Heart right ventricle (tissue), 16 donors: Measurements from ENCODE around the gene VSNL1. TPM values are rescaled to one million over a fixed set of nuclear protein-coding genes. Genes with fewer than 3 reads are reported as not detected.

Experiments used
- ATAC-seq, 8 donors: fragments of 200-7000 bp; cut with Tn5 transposase; one replicate each; pipeline ENCODE4 v1.9.1; 2020; ENCODE audit warnings: mild to moderate bottlenecking in 8 of 8, moderate library complexity in 8 of 8, moderate number of reproducible peaks in 1 of 8
- DNase-seq, 2 donors: peaks; one replicate each; pipeline ENCODE4 v3.0.0-alpha.2; 2020
- H3K27ac ChIP-seq, 10 donors: fragments of 200-600 bp; sonication (generic) in 2 of 10; one replicate each; pipeline versions ENCODE4 v1.5.0 to v1.8.0; 2020 to 2022; ENCODE audit warnings: mild to moderate bottlenecking in 3 of 10
- H3K27me3 ChIP-seq, 7 donors: fragments of 200-600 bp; one replicate each; pipeline ENCODE4 v1.8.0; 2021 to 2022; ENCODE audit warnings: mild to moderate bottlenecking in 2 of 7
- H3K36me3 ChIP-seq, 9 donors: fragments of 200-600 bp; sonication (generic) in 1 of 9; one replicate each; pipeline versions ENCODE4 v1.5.0 to v1.8.0; 2020 to 2022; ENCODE audit warnings: mild to moderate bottlenecking in 2 of 9
- H3K4me1 ChIP-seq, 9 donors: fragments of 200-600 bp; sonication (generic) in 1 of 9; one replicate each; pipeline versions ENCODE4 v1.5.0 to v1.8.0; 2020 to 2022; ENCODE audit warnings: mild to moderate bottlenecking in 4 of 9
- H3K4me3 ChIP-seq, 10 donors: fragments of 200-600 bp; sonication (generic) in 2 of 10; one replicate each; pipeline versions ENCODE4 v1.5.0 to v1.8.0; 2020 to 2022; ENCODE audit warnings: mild to moderate bottlenecking in 7 of 10, moderate library complexity in 2 of 10
- H3K9me3 ChIP-seq, 11 donors: fragments of 200-600 bp in 10 of 11; sonication (generic) in 2 of 11; one replicate each; pipeline versions ENCODE4 v1.5.0 to v1.8.0; 2013 to 2022; ENCODE audit warnings: mild to moderate bottlenecking in 2 of 11, control low read depth in 1 of 11, moderate library complexity in 1 of 11
- CTCF ChIP-seq, 9 donors: fragments of 200-600 bp; sonication (generic) in 2 of 9; IDR thresholded peaks; one replicate each; pipeline versions ENCODE4 v1.5.0 to v1.8.0; 2021 to 2022; ENCODE audit warnings: antibody characterized with exemption in 9 of 9, mild to moderate bottlenecking in 5 of 9, moderate library complexity in 1 of 9
- WGBS, 2 donors: extraction: QIAGEN DNeasy Blood & Tissue Kit; methylation state at CpG; one replicate each; pipeline ENCODE4 v1.1.7; 2013; ENCODE audit warnings: inconsistent platforms in 1 of 2; 5-methylcytosine and 5-hydroxymethylcytosine counted together
- intact Hi-C, 10 donors: fragments of 100-400 bp; cut with DNase I; formaldehyde crosslinking; loops; one replicate each; pipeline versions ENCODE4 v1.11.1 to v1.14.2; 2022
- polyA plus RNA-seq, 2 donors: library from polyadenylated mRNA; stranded (reverse); fragments of 200-250 nt; gene quantifications; one replicate each; pipeline ENCODE4 v1.2.3, GENCODE V29; 2013
- total RNA-seq, 10 donors: library from RNA; stranded (reverse); fragmentation: NEBNext Ultra II Directional in 3 of 10; extraction: Animal tissue kit (Norgen Biotek cat#: 25700) in 3 of 10; gene quantifications; one replicate each; pipeline versions ENCODE4 v1.2.1 to v1.2.4, GENCODE V29; 2021 to 2023
- donor health status: Arrhythmogenic right ventricular cardiomyopathy.
- donor health status: ischemic (EF 13 %, LVEDD 7.1; RV severe dilation, severe dysfunction).
- donor health status: healthy with polysubstance abuse.
- donor health status: DM: no; HTN: yes; CAD: no.
- donor health status: DM: no; HTN: no; CAD: no.
- donor health status: ischemic (EF 25% LVEDD 6.9; RV normal size, moderate dysfunction).
- donor health status: ischemic (EF 25% LVEDD 5.7; RV mildly dilated, moderate dysfunction).
- donor health status: healthy.
- donor health status: DM: yes; HTN: yes; CAD: no.
- donor health status: Ischemic cardiomyopathy.
- donor health status: ischemic (EF 35%, LVEDD 5.7; RV mildly dilated, moderate dysfunction).
- donor health status: nonischemic (EF 11% LVEDD 7.7; RV severe dilation, severe dysfunction).
- donor health status: DM: yes; HTN: yes; CAD: no.
- donor health status: PGD.
- donor health status: ischemic (EF 29% LVEDD 5.4; RV normal size, mild dysfunction).
- donor health status: nonischemic (EF 23%, LVEDD 6.1; RV moderate dilation, normal function).

VSNL1 gene
- total and polyA plus RNA-seq, 12 donors: 5.9 to 24.3 (median 17.3) TPM

GRCh38 chr2:17589406-17590035 is 49.0 kb downstream of the VSNL1 start:
- ATAC-seq: no peak
- intact Hi-C loops: no loop called here
- no peak for DNase-seq
- no peak for TF ChIP-seq CTCF (IDR thresholded peaks at IDR 0.05)
- Histone ChIP-seq H3K27ac (no peak overlapping the region), H3K4me1 (peaks cover 0 to 6% (median 0%) of the 10 kb centered on the region in 9 donors), H3K4me3 (no peak overlapping the region), H3K36me3 (no peaks in the 10 kb centered on the region), H3K9me3 (no peaks in the 10 kb centered on the region), H3K27me3 (no peaks in the 10 kb centered on the region)
- 89% methylated on average over 2 of the region's 2 CpGs for WGBS, 2 donors

GRCh38 chr2:17590342-17590911 is 49.9 kb downstream of the VSNL1 start:
- Histone ChIP-seq H3K27ac (no peak overlapping the region), H3K4me1 (peaks cover 0 to 9% (median 0%) of the 10 kb centered on the region in 9 donors), H3K4me3 (no peak overlapping the region), H3K9me3 (no peaks in the 10 kb centered on the region), H3K27me3 (no peaks in the 10 kb centered on the region), H3K36me3 (no peaks in the 10 kb centered on the region)
- ATAC-seq (no peak), DNase-seq (no peak)
- intact Hi-C loops: no loop called here
- 75 to 78% methylated on average over 2 of the region's 2 CpGs for WGBS, 2 donors
- TF ChIP-seq CTCF (IDR thresholded peaks at IDR 0.05): no peak

- Histone ChIP-seq H3K27me3 (no peaks in the 10 kb centered on the region), H3K36me3 (no peaks in the 10 kb centered on the region), H3K4me1 (peaks cover 0 to 9% (median 0%) of the 10 kb centered on the region in 9 donors), H3K4me3 (no peak overlapping the region), H3K27ac (no peak overlapping the region), H3K9me3 (no peaks in the 10 kb centered on the region)
- intact Hi-C loops: no loop called here
- no peak for TF ChIP-seq CTCF (IDR thresholded peaks at IDR 0.05)
- ATAC-seq: no peak
- 79 to 82% methylated on average over 3 of the region's 3 CpGs for WGBS, 2 donors
- no peak for DNase-seq
Measured at GRCh38 chr2:17591846-17592245, 51.4 kb downstream of the VSNL1 start.

GRCh38 chr2:17592731-17593409 is 52.4 kb downstream of the VSNL1 start:
- no peak for TF ChIP-seq CTCF (IDR thresholded peaks at IDR 0.05)
- no peak for ATAC-seq
- 81 to 87% methylated on average over 2 of the region's 2 CpGs for WGBS, 2 donors

More at GRCh38 chr2:17592731-17593409, 52.4 kb downstream of the VSNL1 start:
- intact Hi-C loops: no loop called here
- Histone ChIP-seq H3K9me3 (no peaks in the 10 kb centered on the region), H3K36me3 (no peaks in the 10 kb centered on the region), H3K4me3 (no peak overlapping the region), H3K27ac (no peak overlapping the region), H3K4me1 (peaks cover 0 to 9% (median 0%) of the 10 kb centered on the region in 9 donors), H3K27me3 (no peaks in the 10 kb centered on the region)
- DNase-seq: no peak
